Left colon (tissue), 2 donors: ENCODE results near the gene FGFRL1. TPM values are rescaled to one million over a fixed set of nuclear protein-coding genes. Genes with fewer than 3 reads are reported as not detected.

ENCODE experiments used
- ATAC-seq: fragments of 200-7000 bp; cut with Tn5 transposase; one replicate; pipeline ENCODE4 v1.9.1; 2020; ENCODE audit warnings: mild to moderate bottlenecking, moderate library complexity
- DNase-seq, 2 donors: peaks; one replicate each; pipeline ENCODE4 v3.0.0-alpha.2; 2020
- intact Hi-C, 2 donors: fragments of 100-400 bp; cut with DNase I in 1 of 2; cut with micrococcal nuclease in 1 of 2; formaldehyde crosslinking; loops; one replicate each; pipeline versions ENCODE4 v1.11.2 to v1.14.0; 2022; cut with DNase I, micrococcal nuclease
- total RNA-seq, 2 donors: library from RNA; stranded (reverse); fragmentation: NEBNext Ultra II Directional; extraction: Animal tissue kit (Norgen Biotek cat#: 25700); gene quantifications; one replicate each; pipeline ENCODE4 v1.2.1, GENCODE V29; 2021
- donor health status: DM: no; HTN: no; CAD: no.
- donor health status: DM: yes; HTN: yes; CAD: no.

The FGFRL1 gene
- total RNA-seq, 2 donors from 2014 or later = 17.0 to 17.2 TPM

GRCh38 chr4:1031346-1031745, 19.9 kb downstream of the FGFRL1 start:
- DNase-seq (no peak), ATAC-seq (no peak)
- intact Hi-C loops = no loop called here

DNA sequence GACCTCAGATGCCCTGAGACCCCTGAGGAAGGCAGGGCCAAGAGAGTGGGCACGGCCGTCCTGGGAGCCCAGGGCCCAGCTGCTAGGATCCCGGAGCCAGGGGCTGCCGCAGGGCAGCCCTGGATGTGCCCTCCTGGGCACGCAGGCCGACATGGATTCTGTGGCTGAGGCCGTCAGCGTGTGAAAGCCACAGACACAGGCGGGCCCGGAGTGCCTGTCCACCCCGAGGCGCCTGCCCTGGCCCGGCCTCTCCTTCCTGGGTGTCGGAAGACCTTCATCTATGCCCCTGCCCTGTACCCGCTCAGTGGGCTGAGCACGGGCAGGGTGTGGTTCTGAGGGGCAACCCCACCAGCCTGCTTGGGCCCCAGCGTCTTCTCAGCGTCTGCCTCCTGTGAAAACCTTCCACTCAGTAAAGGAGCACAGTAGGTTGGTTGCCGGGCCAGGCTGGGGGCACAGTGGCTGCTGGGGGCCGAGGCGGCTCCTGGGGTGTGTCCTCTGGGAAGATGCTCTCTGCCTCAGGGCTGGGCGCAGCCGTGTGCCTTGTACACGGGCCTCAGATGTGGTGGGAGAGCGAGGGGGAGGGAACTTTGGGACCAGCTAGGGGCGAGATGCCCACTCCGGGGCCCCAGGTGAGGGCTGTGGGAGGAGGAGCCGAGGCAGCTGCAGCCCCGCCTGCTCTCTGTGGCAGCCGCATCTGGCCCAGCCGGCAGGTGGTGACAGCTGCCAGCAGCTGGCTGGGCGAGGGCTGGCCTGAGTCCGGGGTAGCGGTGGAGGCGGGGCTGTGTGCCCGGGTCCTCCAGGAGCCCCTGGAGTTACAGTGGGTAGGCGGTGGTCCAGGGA, 20.8 kb downstream of the FGFRL1 start:
- peak; percentile 43 for ATAC-seq
- peak in 1 of 2 donors; percentile 36 for DNase-seq
- intact Hi-C loops = no loop called here

DNA sequence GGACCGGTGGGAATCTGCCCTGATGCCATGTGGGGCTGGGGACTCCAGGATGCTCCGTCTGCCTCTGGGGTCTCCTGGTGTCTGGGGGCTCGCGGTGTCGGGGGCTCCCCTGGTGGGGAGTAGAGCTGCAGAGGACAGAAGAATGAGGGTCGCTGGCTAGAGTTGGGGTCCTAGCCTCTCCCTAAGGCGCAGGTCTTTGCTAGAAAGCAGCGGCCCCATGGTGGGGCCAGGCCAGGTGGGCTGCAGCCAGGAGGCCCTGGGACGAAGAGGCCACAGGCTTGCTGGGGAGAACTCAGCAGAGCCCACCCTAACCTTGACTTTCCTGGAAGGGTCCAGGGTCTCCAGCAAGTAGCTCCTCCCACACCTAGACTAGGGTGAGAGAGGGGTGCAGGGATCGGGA, 21.4 kb downstream of the FGFRL1 start:
- no peak for ATAC-seq

DNA sequence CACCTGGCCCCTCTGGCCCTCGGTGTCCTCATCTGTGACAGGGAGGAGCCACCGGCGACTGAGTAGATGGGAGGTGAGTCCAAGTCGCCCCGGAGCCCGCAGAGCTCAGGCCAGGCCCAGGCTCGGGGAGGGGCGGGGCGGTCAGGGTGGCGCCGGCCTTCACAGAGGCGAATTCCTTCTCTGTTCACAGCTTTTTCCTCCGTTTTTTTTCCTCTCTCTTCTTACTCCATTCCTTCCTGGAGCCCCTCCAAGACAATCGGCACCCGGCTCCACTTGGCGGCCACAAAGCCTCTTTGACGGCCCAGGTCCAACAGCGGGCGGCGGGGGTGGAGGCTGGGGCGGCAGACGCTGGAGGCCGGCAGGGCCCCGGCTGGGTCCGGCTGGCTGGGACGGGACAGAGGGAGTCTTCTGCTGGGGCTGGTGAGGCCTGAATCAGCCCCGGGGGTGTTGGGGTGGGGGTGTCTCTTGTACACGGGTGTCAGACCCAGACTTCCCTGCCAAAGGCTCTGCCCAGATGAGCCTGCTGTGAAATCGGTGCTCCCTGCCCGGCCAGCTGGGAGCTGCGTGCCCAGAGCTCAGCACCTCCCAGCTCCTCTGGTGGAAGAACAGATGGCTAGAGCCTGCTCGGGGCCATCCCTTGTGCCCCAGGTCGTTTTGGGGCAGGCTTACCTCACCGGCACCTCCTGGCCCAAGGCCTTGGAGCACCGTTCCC, 22.6 kb downstream of the FGFRL1 start:
- ATAC-seq = peak; percentile 20
- peak in 1 of 2 donors; percentile 38 for DNase-seq
- intact Hi-C loops = no loop called here

More for the DNA sequence above, 21.4 kb downstream of the FGFRL1 start:
- DNase-seq = no peak
- intact Hi-C loops = no loop called here

GRCh38 chr4:1035510-1035909, 24.1 kb downstream of the FGFRL1 start:
- DNase-seq = peak in 1 of 2 donors; percentile 44
- ATAC-seq = peak; percentile 69
- intact Hi-C loops = no loop called here

GRCh38 chr4:1036095-1036494, 24.7 kb downstream of the FGFRL1 start:
- DNase-seq (no peak), ATAC-seq (no peak)
- intact Hi-C loops = no loop called here

DNA sequence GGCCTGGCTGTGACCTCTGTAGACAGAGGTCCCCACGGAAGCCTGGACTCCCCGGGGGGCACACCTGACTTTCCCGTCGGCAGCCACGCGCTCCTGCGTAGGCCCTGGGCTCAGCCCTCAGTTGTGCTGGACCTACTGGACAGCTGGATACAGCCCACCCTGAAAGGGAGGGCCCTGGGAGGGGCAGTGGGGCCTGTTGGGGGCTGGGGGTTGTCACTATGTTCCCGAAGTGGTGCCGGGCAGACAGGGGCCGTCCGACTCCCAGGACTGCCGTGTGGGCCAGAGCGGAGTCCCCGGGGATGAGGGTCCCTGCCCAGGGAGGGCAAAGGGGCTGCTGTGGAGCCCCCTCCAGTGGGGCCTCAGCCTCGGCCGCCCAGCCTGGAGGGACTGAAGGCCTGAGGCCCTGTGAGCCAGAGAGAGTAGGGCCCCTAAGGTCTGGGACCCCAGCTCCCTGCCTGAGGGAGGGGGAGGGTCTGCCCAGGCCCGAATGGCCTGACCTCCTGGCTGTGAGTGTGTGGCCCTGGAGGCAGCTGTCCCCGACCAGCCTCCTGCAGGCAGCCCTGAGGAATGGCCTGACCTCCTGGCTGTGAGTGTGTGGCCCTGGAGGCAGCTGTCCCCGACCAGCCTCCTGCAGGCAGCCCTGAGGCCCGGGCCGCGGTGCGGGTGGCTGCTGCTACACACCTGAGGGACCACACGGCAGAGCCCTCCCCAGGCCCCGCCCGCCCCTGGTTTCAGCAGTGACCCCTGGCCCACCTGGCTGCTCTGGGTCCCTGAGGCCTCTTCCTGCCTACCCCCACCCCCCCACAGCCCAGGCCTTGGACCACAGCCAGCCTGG, 25.8 kb downstream of the FGFRL1 start:
- ATAC-seq (no peak), DNase-seq (no peak)
- intact Hi-C loops = no loop called here

GRCh38 chr4:1038948-1039492, 27.6 kb downstream of the FGFRL1 start:
- intact Hi-C loops = no loop called here

GRCh38 chr4:1039493-1040343, 28.3 kb downstream of the FGFRL1 start:
- DNase-seq (no peak), ATAC-seq (peak; percentile 51)
- intact Hi-C loops = no loop called here

More at GRCh38 chr4:1038948-1039492, 27.6 kb downstream of the FGFRL1 start:
- ATAC-seq = no peak
- no peak for DNase-seq

DNA sequence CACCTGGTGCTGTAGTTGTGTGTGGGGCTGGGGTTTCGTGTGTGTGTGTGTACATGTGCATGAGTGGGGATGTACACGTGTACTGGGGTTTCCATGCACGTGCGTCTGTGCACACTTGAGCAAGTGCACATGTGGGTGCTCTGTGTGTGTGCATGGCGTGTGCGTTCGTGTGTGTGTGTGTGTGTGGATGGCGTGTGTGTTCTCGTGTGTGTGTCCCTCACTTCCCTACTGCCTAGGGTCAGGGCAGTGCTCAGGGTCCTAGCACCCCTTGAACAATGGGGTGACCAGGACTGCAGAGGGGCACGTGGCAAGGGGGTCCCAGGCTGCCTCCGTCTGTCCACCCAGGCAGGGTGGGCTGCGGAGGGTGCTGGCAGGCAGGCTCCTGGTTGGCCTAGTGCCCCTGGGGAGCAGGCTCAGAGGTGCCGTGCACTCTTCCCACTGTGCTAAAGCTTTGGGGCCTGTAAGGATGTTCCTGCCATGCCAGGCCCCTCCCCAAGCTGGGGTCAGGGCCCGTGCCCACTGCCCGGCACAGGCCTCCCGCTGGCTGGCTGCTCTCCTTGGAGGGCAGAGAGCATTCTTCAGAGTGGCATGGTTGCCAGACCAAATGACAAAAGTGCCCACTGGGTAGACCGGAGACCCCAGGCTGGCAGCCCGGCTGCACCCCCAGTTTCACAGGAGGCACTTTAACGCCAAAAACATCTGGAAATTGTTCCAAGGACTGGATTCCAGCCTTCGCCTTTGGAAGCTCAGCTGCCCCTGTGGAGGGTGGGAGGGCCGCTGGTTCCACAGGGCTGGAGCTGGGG, 29.1 kb downstream of the FGFRL1 start:
- ATAC-seq = no peak
- no peak for DNase-seq
- intact Hi-C loops = no loop called here

GRCh38 chr4:1041147-1041935, 29.9 kb downstream of the FGFRL1 start:
- intact Hi-C loops = no loop called here
- ATAC-seq = peak; percentile 10
- DNase-seq = no peak

- DNase-seq = no peak
- intact Hi-C loops = no loop called here
- no peak for ATAC-seq
Measured at GRCh38 chr4:1041936-1042330, 30.5 kb downstream of the FGFRL1 start.

- intact Hi-C loops = no loop called here
- ATAC-seq (no peak), DNase-seq (no peak)
Measured at GRCh38 chr4:1042352-1043055, 31.1 kb downstream of the FGFRL1 start.

DNA sequence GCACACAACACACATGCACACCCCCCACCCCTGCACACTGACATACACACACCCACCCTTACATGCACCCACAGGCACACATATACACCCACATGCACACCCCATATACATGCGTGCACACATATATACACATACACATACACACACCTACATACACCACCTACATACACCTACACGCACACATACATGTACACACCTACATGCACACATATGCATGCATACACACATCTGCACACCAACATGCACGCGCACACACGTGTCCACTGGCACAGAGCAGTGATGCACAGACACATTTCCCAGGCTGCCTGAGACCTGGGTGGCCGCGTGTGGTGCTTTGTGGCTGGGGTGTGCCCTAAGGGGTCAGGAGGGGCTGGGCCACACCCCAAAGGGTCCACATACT, 31.7 kb downstream of the FGFRL1 start:
- DNase-seq = no peak
- no peak for ATAC-seq
- intact Hi-C loops = no loop called here

DNA sequence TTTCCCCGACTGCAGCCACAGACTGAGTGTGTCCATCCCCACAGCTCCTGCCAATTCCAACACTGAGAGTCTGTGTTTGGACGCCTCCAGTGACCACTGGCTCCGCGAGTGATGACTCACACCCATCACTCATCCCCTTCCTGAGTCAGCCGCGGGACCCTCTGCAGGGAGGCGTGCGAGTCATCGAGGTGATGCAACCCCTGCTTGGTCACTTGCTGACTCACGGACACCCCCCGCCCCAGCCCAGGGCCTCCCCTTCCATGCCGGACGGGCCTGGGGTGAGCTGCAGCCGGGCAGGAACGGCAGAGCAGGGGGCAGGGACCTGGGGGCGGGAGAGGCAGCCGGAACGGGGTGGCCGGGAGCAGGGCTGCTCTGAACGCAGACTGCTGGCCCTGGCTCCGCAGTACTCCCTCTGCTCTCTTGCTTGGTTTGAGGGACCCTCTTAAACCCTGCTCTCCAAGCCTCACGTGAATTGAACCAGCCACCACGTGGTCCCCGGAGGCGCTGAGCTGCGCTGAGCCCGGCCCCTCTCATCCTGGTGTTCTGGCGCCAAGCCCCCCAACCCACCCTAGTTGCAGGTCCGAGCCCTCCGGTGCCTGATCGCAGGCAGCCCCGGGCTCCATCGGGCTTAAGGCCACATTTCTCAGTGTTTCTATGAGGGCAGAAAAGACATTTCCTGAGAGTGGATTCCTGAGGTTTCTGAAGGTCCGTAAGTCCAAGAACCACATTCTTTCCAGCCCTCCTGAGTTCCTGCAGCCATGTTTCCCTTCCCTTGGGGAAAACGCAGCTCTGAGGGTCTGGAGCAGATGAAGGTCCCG, 32.4 kb downstream of the FGFRL1 start:
- DNase-seq = peak; percentile 53 to 78
- ATAC-seq = no peak
- intact Hi-C loops = no loop called here
